Right forelimb (tissue), 1 donor: ENCODE data around the gene ZNF518B.
"Not testable (repeated sequence)": the region's sequence is repeated elsewhere in the genome, so short reads cannot be mapped to it uniquely, and the experiment has no call there.

Source experiments
- DNase-seq: peaks from one replicate; pipeline ENCODE4 v3.0.0-alpha.2; 2018

Gene ZNF518B

DNA sequence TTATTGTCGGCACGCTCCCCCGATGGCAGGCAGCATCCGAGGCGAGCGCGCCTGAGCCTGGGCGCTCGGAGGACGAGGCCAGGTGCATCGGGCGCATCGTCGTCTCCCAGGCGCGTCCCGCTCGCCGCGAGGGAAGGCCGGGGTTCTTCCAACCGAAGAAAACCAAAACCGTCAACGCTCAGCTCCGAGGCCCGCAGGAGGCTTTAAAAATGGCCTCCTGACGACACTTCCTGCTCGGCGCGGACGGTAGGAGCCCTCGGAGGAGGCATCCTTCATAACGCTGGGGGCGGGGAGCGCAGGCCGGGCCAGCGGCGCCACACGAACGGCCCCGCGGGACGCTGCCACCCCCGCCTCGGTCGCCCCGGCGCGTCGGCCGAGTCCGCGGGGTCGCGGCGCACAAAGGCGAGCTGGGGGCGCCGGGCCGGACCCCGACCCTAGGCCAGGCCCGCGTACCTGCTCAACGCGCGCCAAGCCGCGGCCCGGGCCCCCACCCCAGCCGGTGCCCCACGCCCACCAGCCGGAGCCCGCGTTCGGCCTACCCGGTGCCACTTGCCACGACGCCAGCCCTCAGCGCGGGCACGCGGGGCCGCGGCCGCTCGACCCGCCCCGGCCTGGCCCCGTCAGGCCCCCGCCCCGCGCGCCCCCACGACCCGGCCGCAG, 501 bp downstream of the ZNF518B start:
- DNase-seq, result peak; percentile 72

- no peak for DNase-seq
Observed at GRCh38 chr4:10456260-10456594, 999 bp downstream of the ZNF518B start.

- DNase-seq, result no peak
Observed at GRCh38 chr4:10455133-10455532, 2.1 kb downstream of the ZNF518B start.

DNA sequence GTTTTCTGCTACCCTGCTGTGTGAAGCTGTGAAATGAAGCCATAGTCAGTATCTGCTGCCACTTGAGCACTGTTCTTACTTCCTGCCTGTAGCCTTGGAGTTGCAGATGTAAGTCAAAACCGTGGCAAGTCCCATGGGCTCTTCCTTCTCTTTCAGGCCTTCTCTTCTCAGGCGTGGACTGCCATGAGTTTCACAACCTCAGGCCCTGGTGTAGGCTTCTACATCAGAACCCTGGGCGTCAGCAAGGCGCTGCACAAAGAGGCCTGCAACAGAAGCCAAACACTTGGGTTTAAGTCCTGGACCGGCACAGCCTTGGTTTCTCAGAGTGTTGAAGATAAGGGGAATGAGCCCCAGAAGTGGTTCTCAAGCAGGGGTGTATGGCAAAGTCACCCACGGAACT, 2.5 kb downstream of the ZNF518B start:
- no peak for DNase-seq

DNA sequence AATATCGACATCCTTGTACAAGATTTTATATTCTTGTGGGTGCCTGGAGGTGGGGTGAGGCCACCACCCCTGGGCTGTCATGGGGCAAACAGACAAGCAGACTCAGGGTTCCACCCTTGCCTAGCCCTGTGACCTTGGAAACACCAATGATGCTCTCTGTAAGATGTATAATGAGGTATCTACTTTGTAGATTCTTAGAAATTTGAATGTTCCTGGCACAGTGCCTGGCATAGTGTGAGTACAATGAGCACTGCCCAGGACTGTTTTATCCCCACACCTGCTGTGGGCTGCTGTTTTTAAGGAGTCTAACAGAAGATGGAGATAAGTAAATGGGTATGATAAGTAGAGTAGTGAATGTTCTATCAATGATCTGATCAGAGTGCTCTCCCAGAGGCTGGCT, 3.1 kb downstream of the ZNF518B start:
- DNase-seq, result no peak

GRCh38 chr4:10448991-10449390, 8.2 kb downstream of the ZNF518B start:
- DNase-seq, result no peak

GRCh38 chr4:10442976-10443375, 14.2 kb downstream of the ZNF518B start:
- DNase-seq, result no peak

DNA sequence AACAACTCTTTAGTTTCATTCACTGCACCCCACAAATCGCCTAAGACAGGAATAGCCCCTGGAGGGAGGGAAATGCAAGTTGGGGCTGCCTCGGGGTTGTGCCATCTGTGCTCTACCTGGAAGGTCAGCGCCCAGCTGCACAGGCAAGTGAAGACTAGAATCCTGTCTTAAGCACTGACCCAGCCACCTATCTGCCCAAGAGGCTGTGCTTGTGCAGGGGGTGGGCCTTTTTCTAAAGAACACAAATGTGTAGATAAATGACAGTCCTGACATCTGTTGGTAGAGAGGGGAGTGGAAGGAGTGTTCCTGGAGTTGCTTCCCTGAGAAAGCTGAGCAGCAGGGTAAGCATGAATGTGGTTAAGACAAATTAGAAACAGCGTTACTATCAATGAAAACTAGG, 15.7 kb downstream of the ZNF518B start:
- DNase-seq, result no peak

GRCh38 chr4:10438924-10439323, 18.3 kb downstream of the ZNF518B start:
- DNase-seq, result no peak

DNA sequence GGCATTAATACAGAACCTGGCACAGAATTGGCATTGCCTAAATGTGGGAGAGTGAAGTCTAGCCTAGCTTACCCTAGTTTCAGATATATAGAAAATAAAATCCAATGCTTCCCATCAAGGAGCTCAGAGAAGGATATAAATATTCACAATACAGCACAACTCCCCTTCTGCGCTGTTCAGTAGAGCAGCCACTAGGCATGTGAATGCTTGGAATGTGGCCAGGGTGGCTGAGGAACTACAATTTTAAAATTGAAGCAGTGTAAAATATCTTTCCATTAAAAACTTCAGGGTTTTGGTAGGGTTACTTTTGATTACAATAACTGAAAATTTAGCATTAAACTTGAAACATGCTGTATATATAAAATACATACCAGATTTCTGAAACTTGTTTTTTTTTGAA, 19.5 kb downstream of the ZNF518B start:
- DNase-seq, result no peak

DNA sequence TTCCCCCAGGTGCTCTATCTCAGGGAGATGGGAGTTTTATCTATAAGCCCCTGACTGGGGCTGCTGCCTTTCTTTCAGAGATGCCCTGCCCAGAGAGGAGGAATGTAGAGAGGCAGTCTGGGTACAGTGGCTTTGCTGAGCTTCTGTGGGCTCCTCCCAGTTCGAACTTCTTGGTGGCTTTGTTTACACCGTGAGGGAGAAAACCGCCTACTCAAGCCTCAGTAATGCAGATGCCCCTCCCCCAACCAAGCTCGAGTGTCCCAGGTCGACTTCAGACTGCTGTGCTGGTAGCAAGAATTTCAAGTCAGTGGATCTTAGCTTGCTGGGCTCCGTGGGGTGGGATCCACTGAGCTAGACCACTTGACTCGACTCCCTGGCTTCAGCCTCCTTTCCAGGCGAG, 29.5 kb downstream of the ZNF518B start:
- DNase-seq, result not testable (repeated sequence)

GRCh38 chr4:10421344-10422055, 35.7 kb downstream of the ZNF518B start:
- DNase-seq, result no peak

- no peak for DNase-seq
Observed at GRCh38 chr4:10417740-10418139, 39.5 kb downstream of the ZNF518B start.

DNA sequence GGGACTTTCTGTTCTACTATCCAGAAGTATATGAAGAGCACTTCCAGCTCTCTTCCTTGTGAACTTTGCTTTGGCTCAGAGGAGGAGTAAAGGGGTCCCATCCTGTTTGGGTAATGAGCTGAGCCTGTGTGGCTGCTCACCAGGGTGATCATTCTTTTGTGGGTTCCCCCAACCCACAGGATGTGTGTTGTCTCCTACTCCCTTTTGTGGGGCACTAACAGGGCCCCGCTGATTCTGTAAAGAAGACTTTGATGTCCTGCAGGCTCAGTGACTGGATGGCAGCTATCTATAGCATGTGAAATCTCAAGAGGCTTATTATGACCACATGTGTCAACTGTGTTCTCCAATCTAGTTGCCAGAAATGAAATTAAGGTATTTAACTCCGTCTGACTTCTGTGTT, 40.8 kb downstream of the ZNF518B start:
- no peak for DNase-seq

- no peak for DNase-seq
Observed at GRCh38 chr4:10413177-10413576, 44.0 kb downstream of the ZNF518B start.

DNA sequence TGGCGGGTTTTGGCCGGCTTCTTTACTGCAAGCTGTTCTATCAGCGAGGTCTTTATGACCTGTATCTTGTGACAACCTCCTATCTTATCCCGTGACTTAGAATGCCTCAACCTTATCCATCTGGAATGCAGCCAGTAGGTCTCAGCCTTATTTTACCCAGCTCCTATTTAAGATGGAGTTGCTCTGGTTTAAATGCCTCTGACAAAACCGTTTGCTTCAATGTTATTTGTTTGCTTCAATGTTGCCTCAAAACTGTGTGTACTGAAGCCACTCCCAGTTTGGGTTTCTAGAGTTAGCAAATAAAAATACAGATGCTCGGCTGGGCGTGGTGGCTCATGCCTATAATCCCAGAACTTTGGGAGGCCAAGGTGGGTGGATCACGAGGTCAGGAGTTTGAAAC, 51.6 kb downstream of the ZNF518B start:
- DNase-seq, result no peak

DNA sequence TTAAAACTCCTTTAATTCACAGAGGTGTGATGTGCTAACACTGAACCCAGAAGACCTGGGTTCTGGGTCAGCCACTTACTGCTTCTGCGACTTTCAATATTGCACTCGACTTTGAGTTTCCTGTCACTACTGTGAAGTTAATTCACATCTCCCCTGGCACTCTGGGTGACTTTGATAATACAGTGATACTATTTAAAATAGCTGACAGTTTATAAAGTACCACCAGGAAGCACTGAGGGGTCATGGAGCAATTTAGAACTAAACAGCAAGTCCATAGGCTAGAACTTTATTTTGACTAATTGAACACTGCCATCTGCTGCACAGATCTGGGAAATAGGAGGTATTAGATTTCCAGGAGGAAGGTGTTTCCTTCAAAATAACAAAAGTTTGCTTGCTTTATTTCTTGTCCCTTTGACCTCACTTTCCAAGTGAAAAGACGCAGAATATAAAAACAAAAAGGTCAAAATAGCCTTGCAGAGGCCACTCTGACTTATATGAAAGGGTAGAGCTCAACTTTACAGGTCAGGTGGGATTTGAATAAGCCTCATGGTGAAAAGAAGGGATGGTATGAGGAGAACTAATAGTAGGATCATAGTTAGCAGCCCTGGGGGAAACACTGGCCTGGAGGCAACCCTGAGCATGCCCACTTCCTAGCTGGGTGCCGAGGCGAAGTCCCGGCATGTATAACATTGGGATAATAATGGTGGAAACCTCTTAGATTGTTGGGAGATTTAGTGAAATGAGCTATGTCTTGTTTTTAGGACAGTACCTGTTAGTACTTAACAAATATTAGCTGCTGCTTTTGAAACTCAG, 53.4 kb downstream of the ZNF518B start:
- DNase-seq, result no peak

GRCh38 chr4:10395971-10396580, 61.1 kb downstream of the ZNF518B start:
- no peak for DNase-seq
